Activated B cell treated with CpG ODN at 0.5 μM for 24 hours (primary cell): ENCODE measurements around the gene MDH1B. TPM values are rescaled to one million over a fixed set of nuclear protein-coding genes. Genes with fewer than 3 reads are reported as not detected.

ENCODE experiments used
- ATAC-seq: fragments of 200-7000 bp; cut with Tn5 transposase; one replicate; pipeline ENCODE4 v1.10.0; 2021; ENCODE audit warnings: low read depth, mild to moderate bottlenecking, moderate library complexity
- CTCF ChIA-PET: fragments of 350-600 bp; sonication (Branson Sonifier 250); formaldehyde crosslinking; loops from one replicate; lab custom pipeline; 2021; ENCODE audit warnings: antibody characterized with exemption; lab: Charles Lee
- POLR2A ChIA-PET: fragments of 350-600 bp; sonication (Branson Sonifier 250); formaldehyde crosslinking; loops from one replicate; lab custom pipeline; 2021; ENCODE audit warnings: antibody characterized with exemption; lab: Charles Lee
- DNase-seq: peaks from one replicate; pipeline ENCODE4 v3.0.0; 2022
- H3K27ac Mint-ChIP-seq: one replicate; pipeline ENCODE4 v1.8.0; 2020; ENCODE audit warnings: mixed read lengths
- H3K27me3 Mint-ChIP-seq: one replicate; pipeline ENCODE4 v1.8.0; 2021; ENCODE audit warnings: mixed read lengths
- H3K36me3 Mint-ChIP-seq: one replicate; pipeline ENCODE4 v1.8.0; 2021; ENCODE audit warnings: low read depth, mixed read lengths
- H3K4me1 Mint-ChIP-seq: one replicate; pipeline ENCODE4 v1.8.0; 2021; ENCODE audit warnings: mixed read lengths
- H3K4me3 Mint-ChIP-seq: one replicate; pipeline ENCODE4 v1.8.0; 2020; ENCODE audit warnings: mild to moderate bottlenecking, mixed read lengths
- H3K9me3 Mint-ChIP-seq: one replicate; pipeline ENCODE4 v1.8.0; 2020; ENCODE audit warnings: mixed read lengths
- CTCF ChIP-seq: fragments of 200-600 bp; IDR thresholded peaks from one replicate; pipeline ENCODE4 v1.8.0; 2022; ENCODE audit warnings: antibody characterized with exemption, mild to moderate bottlenecking
- intact Hi-C: fragments of 100-400 bp; cut with micrococcal nuclease; formaldehyde crosslinking; loops from one replicate; pipeline ENCODE4 v1.15.1; 2024
- total RNA-seq: library from RNA; stranded (reverse); gene quantifications from 2 replicates; pipeline ENCODE4 v1.2.3, GENCODE V29; 2022

MDH1B gene
- total RNA-seq, 1 donor from 2014 or later: not detected

GRCh38 chr2:206736935-206737334 is 28.2 kb downstream of the MDH1B start:
- Mint-ChIP-seq H3K36me3 (no peaks in the 10 kb centered on the region), H3K27me3 (peaks cover 15% of the 10 kb centered on the region), H3K27ac (no peak overlapping the region), H3K4me3 (no peak overlapping the region), H3K9me3 (peaks cover 2% of the 10 kb centered on the region), H3K4me1 (no peaks in the 10 kb centered on the region)
- DNase-seq (no peak), ATAC-seq (no peak)
- CTCF ChIA-PET: no interaction called here
- POLR2A ChIA-PET: no interaction called here
- intact Hi-C loops: no loop called here
- no peak for TF ChIP-seq CTCF

- Mint-ChIP-seq H3K9me3 (peaks cover 2% of the 10 kb centered on the region), H3K27me3 (peaks cover 17% of the 10 kb centered on the region), H3K27ac (no peak overlapping the region), H3K4me3 (no peak overlapping the region), H3K4me1 (no peaks in the 10 kb centered on the region), H3K36me3 (no peaks in the 10 kb centered on the region)
- TF ChIP-seq CTCF: no peak
- intact Hi-C loops: no loop called here
- DNase-seq: no peak
- ATAC-seq: no peak
- CTCF ChIA-PET: no interaction called here
- POLR2A ChIA-PET: no interaction called here
These were observed 31.8 kb downstream of the MDH1B start for GRCh38 chr2:206733341-206733740.

- no peak for DNase-seq
- CTCF ChIA-PET: no interaction called here
- intact Hi-C loops: no loop called here
- H3K36me3 Mint-ChIP-seq: no peaks in the 10 kb centered on the region
- TF ChIP-seq CTCF: no peak
- H3K27ac Mint-ChIP-seq: no peak overlapping the region
- POLR2A ChIA-PET: no interaction called here
- peaks cover 2% of the 10 kb centered on the region for H3K9me3 Mint-ChIP-seq
- no peak for ATAC-seq
- H3K4me1 Mint-ChIP-seq: no peaks in the 10 kb centered on the region
- no peak overlapping the region for H3K4me3 Mint-ChIP-seq
- H3K27me3 Mint-ChIP-seq: peaks cover 35% of the 10 kb centered on the region
These were observed 36.6 kb downstream of the MDH1B start for GRCh38 chr2:206728277-206729199.

- TF ChIP-seq CTCF: no peak
- ChIA-PET POLR2A (no interaction called here), CTCF (no interaction called here)
- ATAC-seq (no peak), DNase-seq (no peak)
- H3K9me3 Mint-ChIP-seq: peaks cover under 1% of the 10 kb centered on the region
- no peaks in the 10 kb centered on the region for H3K4me1 Mint-ChIP-seq
- no peaks in the 10 kb centered on the region for H3K36me3 Mint-ChIP-seq
- intact Hi-C loops: no loop called here
- no peak overlapping the region for H3K4me3 Mint-ChIP-seq
- peaks cover 32% of the 10 kb centered on the region for H3K27me3 Mint-ChIP-seq
- H3K27ac Mint-ChIP-seq: no peak overlapping the region
These were observed 37.8 kb downstream of the MDH1B start for GRCh38 chr2:206727287-206727686.

- Mint-ChIP-seq H3K4me3 (no peak overlapping the region), H3K4me1 (no peaks in the 10 kb centered on the region), H3K9me3 (peaks cover 8% of the 10 kb centered on the region), H3K27me3 (peaks cover 23% of the 10 kb centered on the region), H3K27ac (no peak overlapping the region), H3K36me3 (no peaks in the 10 kb centered on the region)
- intact Hi-C loops: no loop called here
- no peak for TF ChIP-seq CTCF
- ChIA-PET CTCF (no interaction called here), POLR2A (no interaction called here)
- DNase-seq (no peak), ATAC-seq (no peak)
These were observed 41.8 kb downstream of the MDH1B start for GRCh38 chr2:206723288-206723687.
